H9 (cell line): ENCODE data around the gene GSS. TPM values are rescaled to one million over a fixed set of nuclear protein-coding genes. Genes with fewer than 3 reads are reported as not detected.

Experiments used
- DNase-seq: peaks from one replicate; pipeline ENCODE4 v3.0.0-alpha.2; 2017
- H2AFZ ChIP-seq: one replicate; pipeline ENCODE4 v1.6.1; 2013; ENCODE audit warnings: mild to moderate bottlenecking, low read length, control low read depth, moderate library complexity
- H2AK5ac ChIP-seq: 2 replicates; pipeline ENCODE4 v1.6.1; 2013; ENCODE audit warnings: low read length, control low read depth, mixed read lengths; ENCODE audit not compliant: insufficient read length
- H2BK120ac ChIP-seq: one replicate; pipeline ENCODE4 v1.6.1; 2013; ENCODE audit warnings: low read depth, mild to moderate bottlenecking, low read length, control low read depth, inconsistent platforms; ENCODE audit not compliant: poor library complexity, severe bottlenecking
- H2BK12ac ChIP-seq: 2 replicates; pipeline ENCODE4 v1.6.1; 2013; ENCODE audit warnings: low read length, control low read depth, mixed read lengths, low read depth; ENCODE audit not compliant: insufficient read length
- H2BK15ac ChIP-seq: 2 replicates; pipeline ENCODE4 v1.6.1; 2013; ENCODE audit warnings: low read depth, low read length, control low read depth
- H2BK20ac ChIP-seq: one replicate; pipeline ENCODE4 v1.6.1; 2013; ENCODE audit warnings: low read depth, mild to moderate bottlenecking, low read length, control low read depth, inconsistent platforms; ENCODE audit not compliant: poor library complexity, severe bottlenecking
- H2BK5ac ChIP-seq: 2 replicates; pipeline ENCODE4 v1.6.1; 2013; ENCODE audit warnings: low read length, control low read depth, mixed read lengths; ENCODE audit not compliant: insufficient read length
- H3K14ac ChIP-seq: 2 replicates; pipeline ENCODE4 v1.6.1; 2013; ENCODE audit warnings: low read length, control low read depth; ENCODE audit not compliant: insufficient read depth
- H3K18ac ChIP-seq: 2 replicates; pipeline ENCODE4 v1.6.1; 2013; ENCODE audit warnings: low read depth, mild to moderate bottlenecking, mixed read lengths, low read length, control low read depth; ENCODE audit not compliant: insufficient read length
- H3K23ac ChIP-seq: 2 replicates; pipeline ENCODE4 v1.6.1; 2013; ENCODE audit warnings: low read length, control low read depth, mixed read lengths, low read depth; ENCODE audit not compliant: insufficient read length
- H3K23me2 ChIP-seq: 2 replicates; pipeline ENCODE4 v1.6.1; 2013; ENCODE audit warnings: low read depth, mild to moderate bottlenecking, mixed read lengths, low read length, control low read depth; ENCODE audit not compliant: insufficient read length, poor library complexity, severe bottlenecking
- H3K27ac ChIP-seq: 2 replicates; pipeline ENCODE4 v1.5.1; 2013; ENCODE audit warnings: low read length, control low read depth, mixed read lengths, low read depth; ENCODE audit not compliant: insufficient read length
- H3K27me3 ChIP-seq: 2 replicates; pipeline ENCODE4 v1.6.1; 2013; ENCODE audit warnings: low read length, control low read depth, inconsistent platforms; ENCODE audit not compliant: insufficient read depth
- H3K4ac ChIP-seq: 2 replicates; pipeline ENCODE4 v1.6.1; 2013; ENCODE audit warnings: low read depth, mild to moderate bottlenecking, control low read depth, inconsistent platforms, low read length, moderate library complexity
- H3K4me1 ChIP-seq: 2 replicates; pipeline ENCODE4 v1.6.1; 2013; ENCODE audit warnings: low read length, control low read depth, inconsistent platforms; ENCODE audit not compliant: insufficient read depth
- H3K4me2 ChIP-seq: 2 replicates; pipeline ENCODE4 v1.6.1; 2013; ENCODE audit warnings: low read length, control low read depth, mixed read lengths; ENCODE audit not compliant: insufficient read length, insufficient read depth
- H3K56ac ChIP-seq: 2 replicates; pipeline ENCODE4 v1.6.1; 2013; ENCODE audit warnings: low read depth, mild to moderate bottlenecking, mixed read lengths, low read length, control low read depth; ENCODE audit not compliant: insufficient read length
- H3K79me1 ChIP-seq: 2 replicates; pipeline ENCODE4 v1.6.1; 2013; ENCODE audit warnings: low read depth, mild to moderate bottlenecking, moderate library complexity, low read length, control low read depth, inconsistent platforms; ENCODE audit not compliant: insufficient read depth, poor library complexity, severe bottlenecking
- H3K79me2 ChIP-seq: 2 replicates; pipeline ENCODE4 v1.6.1; 2013; ENCODE audit warnings: low read length, control low read depth, inconsistent platforms; ENCODE audit not compliant: insufficient read depth
- H3K9ac ChIP-seq: 2 replicates; pipeline ENCODE4 v1.6.1; 2013; ENCODE audit warnings: low read length, control low read depth, mixed read lengths; ENCODE audit not compliant: insufficient read length; ENCODE audit errors: extremely low read depth
- H3K9me3 ChIP-seq: one replicate; pipeline ENCODE4 v1.6.1; 2013; ENCODE audit warnings: low read depth, low read length, inconsistent platforms; ENCODE audit not compliant: control insufficient read depth
- H3T11ph ChIP-seq: one replicate; pipeline ENCODE4 v1.6.1; 2013; ENCODE audit warnings: mild to moderate bottlenecking, low read length, control low read depth, inconsistent platforms
- H4K20me1 ChIP-seq: one replicate; pipeline ENCODE4 v1.6.1; 2013; ENCODE audit not compliant: control insufficient read depth, insufficient read length, insufficient read depth
- H4K5ac ChIP-seq: 2 replicates; pipeline ENCODE4 v1.6.1; 2013; ENCODE audit warnings: low read depth, mild to moderate bottlenecking, mixed read lengths, low read length, control low read depth; ENCODE audit not compliant: insufficient read length
- H4K8ac ChIP-seq: replicated peaks from 2 replicates; pipeline ENCODE4 v1.6.1; 2013; ENCODE audit warnings: low read length, control low read depth, mixed read lengths, low read depth; ENCODE audit not compliant: insufficient read length
- H4K91ac ChIP-seq: 2 replicates; pipeline ENCODE4 v1.6.1; 2013; ENCODE audit warnings: low read depth, mild to moderate bottlenecking, moderate library complexity, mixed read lengths, low read length, control low read depth; ENCODE audit not compliant: insufficient read length
- H3K27ac Mint-ChIP-seq, 3 experiments: 2 replicates in 2 of 3; 3 replicates in 1 of 3; pipeline ENCODE4 v1.8.0; 2020 to 2021; ENCODE audit warnings: mixed read lengths in 3 of 3, mild to moderate bottlenecking in 1 of 3, moderate library complexity in 1 of 3
- H3K27me3 Mint-ChIP-seq: 2 replicates; pipeline ENCODE4 v1.8.0; 2021; ENCODE audit warnings: low read depth, mild to moderate bottlenecking, moderate library complexity, mixed read lengths
- H3K36me3 Mint-ChIP-seq, 3 experiments: 2 replicates in 2 of 3; 3 replicates in 1 of 3; pipeline ENCODE4 v1.8.0; 2020 to 2021; ENCODE audit warnings: low read depth in 3 of 3, mixed read lengths in 3 of 3; ENCODE audit not compliant: insufficient read depth in 1 of 3
- H3K4me1 Mint-ChIP-seq, 2 experiments: 2 replicates each; pipeline ENCODE4 v1.8.0; 2020; ENCODE audit warnings: mixed read lengths in 2 of 2
- H3K4me3 Mint-ChIP-seq, 2 experiments: 2 replicates in 1 of 2; 3 replicates in 1 of 2; pipeline ENCODE4 v1.8.0; 2020 to 2021; ENCODE audit warnings: mild to moderate bottlenecking in 2 of 2, mixed read lengths in 2 of 2, moderate library complexity in 1 of 2
- H3K9me3 Mint-ChIP-seq, 2 experiments: 2 replicates in 1 of 2; 3 replicates in 1 of 2; pipeline ENCODE4 v1.8.0; 2020; ENCODE audit warnings: mild to moderate bottlenecking in 2 of 2, mixed read lengths in 2 of 2, moderate library complexity in 1 of 2
- WGBS: extraction: QIAGEN DNeasy Blood & Tissue Kit; methylation state at CpG from one replicate; pipeline ENCODE4 v1.1.7; 2013; ENCODE audit warnings: missing lambda C conversion rate, low lambda C conversion rate, mixed read lengths; ENCODE audit not compliant: insufficient read length; ENCODE audit errors: extremely low coverage; 5-methylcytosine and 5-hydroxymethylcytosine counted together
- total RNA-seq: library from RNA; stranded (reverse); gene quantifications from 2 replicates; pipeline ENCODE4 v1.2.1, GENCODE V29; 2021
- TF ChIP-seq, protein P1 (sequence below): fragments of 200-600 bp; sonication (generic); conservative IDR thresholded peaks from 3 replicates; pipeline ENCODE4 v1.8.0; 2021; ENCODE audit warnings: antibody characterized with exemption, mild to moderate bottlenecking

Gene GSS
- total RNA-seq, 1 experiment from 2014 or later: 48.5 TPM

DNA sequence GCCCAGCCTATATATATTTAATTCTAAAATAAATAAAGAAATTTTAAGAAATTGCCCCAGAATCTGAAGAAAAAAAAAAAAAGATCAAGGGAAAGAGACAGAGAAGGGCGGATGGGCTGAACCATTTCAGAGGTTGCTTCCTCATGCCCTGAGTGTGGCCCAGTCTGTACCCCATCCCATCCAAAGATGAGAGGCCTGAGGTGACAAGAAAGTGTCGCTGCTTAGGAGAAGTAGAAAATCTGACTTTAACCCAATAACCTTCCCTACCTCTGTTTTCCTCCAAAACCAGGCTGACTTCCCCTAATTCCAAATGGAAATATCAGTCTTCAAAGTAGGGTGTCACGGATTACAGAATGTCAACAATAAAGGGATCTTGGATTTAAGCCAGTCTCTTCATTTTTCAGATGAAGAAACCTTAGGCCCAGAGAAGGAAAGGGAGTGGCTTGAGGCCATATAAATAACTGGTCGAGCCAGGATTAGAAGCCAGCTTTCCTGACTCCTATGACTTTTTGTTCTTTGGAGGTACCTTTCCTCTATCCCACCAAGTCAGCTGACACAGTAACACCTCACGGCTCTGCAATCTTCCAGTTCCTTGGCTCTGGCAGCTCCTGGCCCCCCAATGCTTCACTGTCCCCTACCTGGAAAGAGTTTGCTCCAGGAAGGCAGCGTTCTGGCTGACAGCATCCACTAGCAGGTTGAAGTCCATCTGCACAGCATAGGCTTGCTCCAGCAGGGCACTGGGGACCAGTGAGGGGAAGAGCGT is 10.1 kb downstream of the GSS start:
- H2BK15ac ChIP-seq: no peak overlapping the region
- no peak overlapping the region for H2AK5ac ChIP-seq
- Mint-ChIP-seq H3K4me3 (no peak overlapping the region), H3K27ac (no peak overlapping the region), H3K36me3 (peaks cover 0 to 40% (median 17%) of the 10 kb centered on the region in 3 experiments; a peak in 5 of 7 replicates), H3K9me3 (no peaks in the 10 kb centered on the region), H3K4me1 (no peaks in the 10 kb centered on the region), H3K27me3 (no peaks in the 10 kb centered on the region)
- H3K9me3 ChIP-seq: no peaks in the 10 kb centered on the region
- no peak overlapping the region for H4K91ac ChIP-seq
- DNase-seq: no peak
- no peak overlapping the region for H4K5ac ChIP-seq
- no peaks in the 10 kb centered on the region for H3K23me2 ChIP-seq
- H3T11ph ChIP-seq: no peak overlapping the region
- no peak overlapping the region for H2BK20ac ChIP-seq
- no peak overlapping the region for H3K18ac ChIP-seq
- no peaks in the 10 kb centered on the region for H4K20me1 ChIP-seq
- no peak overlapping the region for H3K56ac ChIP-seq
- H3K14ac ChIP-seq: no peak overlapping the region
- no CpG with 5 or more reads among the region's 7 CpGs for WGBS
- H3K4me1 ChIP-seq: no peaks in the 10 kb centered on the region
- no peaks in the 10 kb centered on the region for H3K79me2 ChIP-seq
- no peak overlapping the region for H3K27ac ChIP-seq
- H2AFZ ChIP-seq: no peak overlapping the region
- no peak overlapping the region for H3K23ac ChIP-seq
- H3K9ac ChIP-seq: no peak overlapping the region
- H3K4me2 ChIP-seq: no peak overlapping the region
- no peak overlapping the region for H2BK120ac ChIP-seq
- no peak overlapping the region for H4K8ac ChIP-seq
- TF ChIP-seq, protein P1, sequence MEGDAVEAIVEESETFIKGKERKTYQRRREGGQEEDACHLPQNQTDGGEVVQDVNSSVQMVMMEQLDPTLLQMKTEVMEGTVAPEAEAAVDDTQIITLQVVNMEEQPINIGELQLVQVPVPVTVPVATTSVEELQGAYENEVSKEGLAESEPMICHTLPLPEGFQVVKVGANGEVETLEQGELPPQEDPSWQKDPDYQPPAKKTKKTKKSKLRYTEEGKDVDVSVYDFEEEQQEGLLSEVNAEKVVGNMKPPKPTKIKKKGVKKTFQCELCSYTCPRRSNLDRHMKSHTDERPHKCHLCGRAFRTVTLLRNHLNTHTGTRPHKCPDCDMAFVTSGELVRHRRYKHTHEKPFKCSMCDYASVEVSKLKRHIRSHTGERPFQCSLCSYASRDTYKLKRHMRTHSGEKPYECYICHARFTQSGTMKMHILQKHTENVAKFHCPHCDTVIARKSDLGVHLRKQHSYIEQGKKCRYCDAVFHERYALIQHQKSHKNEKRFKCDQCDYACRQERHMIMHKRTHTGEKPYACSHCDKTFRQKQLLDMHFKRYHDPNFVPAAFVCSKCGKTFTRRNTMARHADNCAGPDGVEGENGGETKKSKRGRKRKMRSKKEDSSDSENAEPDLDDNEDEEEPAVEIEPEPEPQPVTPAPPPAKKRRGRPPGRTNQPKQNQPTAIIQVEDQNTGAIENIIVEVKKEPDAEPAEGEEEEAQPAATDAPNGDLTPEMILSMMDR: no peak
- no peak overlapping the region for H2BK12ac ChIP-seq
- H3K27me3 ChIP-seq: no peaks in the 10 kb centered on the region
- no peak overlapping the region for H3K4ac ChIP-seq
- no peak overlapping the region for H2BK5ac ChIP-seq
- H3K79me1 ChIP-seq: no peaks in the 10 kb centered on the region
